Natural killer cell (primary cell): ENCODE data around the gene SKAP1. TPM values are rescaled to one million over a fixed set of nuclear protein-coding genes. Genes with fewer than 3 reads are reported as not detected.

Experiments
- ATAC-seq, 3 donors: fragments of 150-1000 bp in 2 of 3; fragments of 200-7000 bp in 1 of 3; cut with Tn5 transposase; 1 replicate in 1 of 3; 2 replicates in 2 of 3; pipeline ENCODE4 v1.10.0; 2021; ENCODE audit warnings: mild to moderate bottlenecking in 2 of 3, moderate library complexity in 2 of 3
- DNase-seq, 2 donors: peaks; one replicate each; pipeline versions ENCODE4 v3.0.0 to v3.0.0-alpha.2; 2013 to 2021; ENCODE audit warnings: mixed read lengths in 1 of 2
- H3K27ac ChIP-seq: one replicate; pipeline ENCODE4 v1.5.1; 2013; ENCODE audit warnings: mild to moderate bottlenecking, low read length
- H3K27me3 ChIP-seq: one replicate; pipeline ENCODE4 v1.6.1; 2013; ENCODE audit warnings: low read length; ENCODE audit not compliant: control insufficient read depth, insufficient read depth
- H3K36me3 ChIP-seq: one replicate; pipeline ENCODE4 v1.6.1; 2013; ENCODE audit warnings: low read length; ENCODE audit not compliant: control insufficient read depth, insufficient read depth
- H3K4me1 ChIP-seq: one replicate; pipeline ENCODE4 v1.6.1; 2013; ENCODE audit warnings: low read length; ENCODE audit not compliant: control insufficient read depth, insufficient read depth
- H3K4me3 ChIP-seq: one replicate; pipeline ENCODE4 v1.5.1; 2013; ENCODE audit warnings: low read length
- H3K9me3 ChIP-seq: one replicate; pipeline ENCODE4 v1.6.1; 2013; ENCODE audit warnings: low read length; ENCODE audit not compliant: control insufficient read depth, insufficient read depth
- H3K27ac Mint-ChIP-seq, 2 donors: one replicate each; pipeline ENCODE4 v1.8.0; 2022; ENCODE audit warnings: mild to moderate bottlenecking in 2 of 2, mixed read lengths in 2 of 2, moderate library complexity in 1 of 2
- H3K27me3 Mint-ChIP-seq, 2 donors: one replicate each; pipeline ENCODE4 v1.8.0; 2022; ENCODE audit warnings: low read depth in 2 of 2, mixed read lengths in 2 of 2
- H3K36me3 Mint-ChIP-seq: one replicate; pipeline ENCODE4 v1.8.0; 2022; ENCODE audit warnings: mixed read lengths
- H3K4me1 Mint-ChIP-seq, 2 donors: one replicate each; pipeline ENCODE4 v1.8.0; 2022; ENCODE audit warnings: mixed read lengths in 2 of 2
- H3K4me3 Mint-ChIP-seq: one replicate; pipeline ENCODE4 v1.8.0; 2022; ENCODE audit warnings: mild to moderate bottlenecking, moderate library complexity, mixed read lengths
- H3K9me3 Mint-ChIP-seq, 2 donors: one replicate each; pipeline ENCODE4 v1.8.0; 2022; ENCODE audit warnings: mixed read lengths in 2 of 2
- CTCF ChIP-seq: fragments of 200-600 bp; IDR thresholded peaks from one replicate; pipeline ENCODE4 v1.8.0; 2022; ENCODE audit warnings: antibody characterized with exemption
- WGBS: methylation state at CpG from one replicate; pipeline ENCODE4 v1.1.7; 2013; ENCODE audit warnings: missing lambda C conversion rate; ENCODE audit not compliant: insufficient coverage; 5-methylcytosine and 5-hydroxymethylcytosine counted together
- intact Hi-C: fragments of 100-400 bp; cut with micrococcal nuclease; formaldehyde crosslinking; loops from one replicate; pipeline ENCODE4 v1.14.2; 2022
- total RNA-seq, 4 donors: library from RNA; stranded (reverse); fragments of 120-200 nt in 1 of 4; gene quantifications; one replicate each; pipeline versions ENCODE4 v1.2.3 to v1.2.4, GENCODE V29; 2013 to 2022

SKAP1 gene
- total RNA-seq, 3 donors from 2014 or later (not counting 1 experiment from before 2014, with no cell fraction given) = 168 to 227 (median 190) TPM

DNA sequence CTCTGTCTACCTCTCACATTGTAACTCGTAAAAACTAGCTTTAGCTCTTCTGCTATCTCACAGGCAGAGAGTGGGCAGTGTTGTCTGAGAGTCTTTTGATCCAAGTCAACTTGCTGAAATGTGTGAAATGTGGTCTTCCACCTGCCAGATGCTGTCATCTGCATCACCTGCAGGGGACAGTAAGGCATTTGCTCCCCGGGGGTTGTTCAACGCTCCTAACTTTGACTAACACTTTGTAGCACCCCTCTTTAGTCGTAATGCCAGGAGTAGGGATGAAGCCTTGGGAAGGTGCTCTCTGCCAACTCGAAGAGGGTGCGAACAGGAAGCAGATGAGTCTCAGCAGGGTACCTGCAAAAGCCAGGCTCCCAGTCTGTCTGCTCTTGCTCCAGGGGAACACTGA is 286.4 kb downstream of the SKAP1 start:
- no peaks in the 10 kb centered on the region for H3K27me3 ChIP-seq
- 83% methylated on average over 5 of the region's 6 CpGs for WGBS
- no peak overlapping the region for H3K4me3 Mint-ChIP-seq
- no peak overlapping the region for H3K27ac ChIP-seq
- peaks cover 10 to 25% of the 10 kb centered on the region in 2 donors for H3K4me1 Mint-ChIP-seq
- DNase-seq (peak in 1 of 2 donors; percentile 23), ATAC-seq (peak in 1 of 3 donors; percentile 29)
- no peak for TF ChIP-seq CTCF
- intact Hi-C loops = no loop called here
- H3K27ac Mint-ChIP-seq = no peak overlapping the region
- no peaks in the 10 kb centered on the region for H3K27me3 Mint-ChIP-seq
- H3K9me3 Mint-ChIP-seq = no peaks in the 10 kb centered on the region
- H3K4me3 ChIP-seq = no peak overlapping the region
- H3K36me3 ChIP-seq = peaks cover 26% of the 10 kb centered on the region
- H3K9me3 ChIP-seq = no peaks in the 10 kb centered on the region
- H3K36me3 Mint-ChIP-seq = no peaks in the 10 kb centered on the region
- no peaks in the 10 kb centered on the region for H3K4me1 ChIP-seq

GRCh38 chr17:48139944-48140343 is 290.1 kb downstream of the SKAP1 start:
- Histone ChIP-seq H3K27me3 (no peaks in the 10 kb centered on the region), H3K27ac (no peak overlapping the region), H3K36me3 (peaks cover 15% of the 10 kb centered on the region), H3K4me1 (no peaks in the 10 kb centered on the region), H3K4me3 (no peak overlapping the region), H3K9me3 (no peaks in the 10 kb centered on the region)
- no peaks in the 10 kb centered on the region for H3K36me3 Mint-ChIP-seq
- intact Hi-C loops = no loop called here
- peaks cover 14 to 15% of the 10 kb centered on the region in 2 donors for H3K4me1 Mint-ChIP-seq
- DNase-seq (no peak), ATAC-seq (no peak)
- H3K27ac Mint-ChIP-seq = peak overlapping the region; percentile 37 to 55
- H3K9me3 Mint-ChIP-seq = no peaks in the 10 kb centered on the region
- no peak overlapping the region for H3K4me3 Mint-ChIP-seq
- no peak for TF ChIP-seq CTCF
- H3K27me3 Mint-ChIP-seq = no peaks in the 10 kb centered on the region
- WGBS = 34% methylated on average over 2 of the region's 2 CpGs

DNA sequence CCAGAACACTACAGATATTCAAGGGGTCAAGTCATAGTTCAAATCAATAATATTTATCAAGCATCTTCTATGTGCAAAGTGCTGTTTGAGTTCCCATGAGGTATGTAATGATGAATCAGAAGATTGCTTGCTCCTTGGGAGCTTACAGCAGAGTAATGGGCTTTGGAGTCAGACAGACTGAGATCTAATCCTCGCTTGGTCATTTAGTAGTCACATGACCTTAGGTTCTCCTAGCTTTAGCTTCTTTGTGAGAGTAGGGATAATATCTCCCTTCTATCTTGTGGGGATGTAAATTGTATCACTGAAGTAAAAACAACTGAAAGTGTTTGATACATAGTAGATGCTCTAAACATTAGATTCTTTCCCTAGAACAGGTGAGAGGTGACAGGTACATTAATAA is 292.4 kb downstream of the SKAP1 start:
- Mint-ChIP-seq H3K4me1 (peaks cover 14 to 15% of the 10 kb centered on the region in 2 donors), H3K4me3 (no peak overlapping the region), H3K27me3 (no peaks in the 10 kb centered on the region), H3K27ac (peak overlapping the region; percentile 16 to 37), H3K36me3 (no peaks in the 10 kb centered on the region), H3K9me3 (no peaks in the 10 kb centered on the region)
- DNase-seq = no peak
- intact Hi-C loops = no loop called here
- H3K27me3 ChIP-seq = no peaks in the 10 kb centered on the region
- WGBS = 100% methylated on average over 1 of the region's 1 CpG
- H3K4me1 ChIP-seq = no peaks in the 10 kb centered on the region
- peaks cover 16% of the 10 kb centered on the region for H3K36me3 ChIP-seq
- ATAC-seq = no peak
- no peak overlapping the region for H3K27ac ChIP-seq
- no peak for TF ChIP-seq CTCF
- no peak overlapping the region for H3K4me3 ChIP-seq
- H3K9me3 ChIP-seq = no peaks in the 10 kb centered on the region

DNA sequence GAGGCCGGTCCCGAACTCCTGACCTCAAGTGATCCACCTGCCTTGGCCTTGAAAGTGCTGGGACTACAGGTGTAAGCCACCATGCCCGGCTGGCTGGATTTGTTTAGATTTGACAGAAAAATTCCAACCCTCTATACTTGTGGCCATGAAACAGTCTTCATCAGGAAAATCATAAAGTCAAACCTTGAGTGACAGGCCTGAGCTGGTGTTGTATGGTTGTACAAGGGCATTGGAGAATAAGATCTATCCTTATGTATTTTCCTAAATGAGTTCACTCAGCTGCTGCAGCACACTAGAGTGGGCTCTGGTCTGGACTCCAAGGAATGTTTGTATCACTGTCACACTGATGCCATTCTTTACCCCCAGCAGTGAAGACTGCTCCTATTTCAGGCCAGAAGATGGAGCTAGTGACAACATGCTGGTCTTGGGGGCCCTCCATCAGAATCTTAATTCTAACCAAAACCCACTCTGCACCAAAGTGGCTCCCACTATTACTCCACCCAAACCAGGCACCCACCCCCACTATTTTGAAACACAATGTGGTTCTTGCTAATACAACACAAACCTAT is 295.0 kb downstream of the SKAP1 start:
- H3K4me3 Mint-ChIP-seq = no peak overlapping the region

More for the DNA sequence above, 295.0 kb downstream of the SKAP1 start:
- no peak overlapping the region for H3K4me3 ChIP-seq
- no peaks in the 10 kb centered on the region for H3K27me3 Mint-ChIP-seq
- H3K27ac ChIP-seq = no peak overlapping the region
- no peaks in the 10 kb centered on the region for H3K9me3 ChIP-seq
- H3K36me3 Mint-ChIP-seq = no peaks in the 10 kb centered on the region
- H3K4me1 ChIP-seq = no peaks in the 10 kb centered on the region
- intact Hi-C loops = no loop called here
- DNase-seq (no peak), ATAC-seq (no peak)
- peak overlapping the region in 1 of 2 donors; percentile 21 for H3K27ac Mint-ChIP-seq
- TF ChIP-seq CTCF = no peak
- H3K4me1 Mint-ChIP-seq = peaks cover 10% of the 10 kb centered on the region in 2 donors
- H3K36me3 ChIP-seq = peaks cover 21% of the 10 kb centered on the region
- 96% methylated on average over 3 of the region's 3 CpGs for WGBS
- H3K9me3 Mint-ChIP-seq = no peaks in the 10 kb centered on the region
- no peaks in the 10 kb centered on the region for H3K27me3 ChIP-seq
